K562 (cell line): ENCODE data around the gene MYO1B. TPM values are rescaled to one million over a fixed set of nuclear protein-coding genes. Genes with fewer than 3 reads are reported as not detected.

Experiments
- ATAC-seq: fragments of 200-7000 bp; cut with Tn5 transposase; 3 replicates; pipeline ENCODE4 v1.9.1; 2020; ENCODE audit warnings: moderate library complexity
- BruUV-seq: library from RNA; stranded (reverse); fragments of 400-500 nt; replicated peaks from 2 replicates; lab custom pipeline; 2021; lab: Mats Ljungman, UMichigan
- CTCF ChIA-PET: fragments of 300-600 bp; formaldehyde crosslinking; extraction: SDS; loops from one replicate; lab custom pipeline; 2021; ENCODE audit warnings: low intra/inter-chr PET ratio; lab: Yijun Ruan, JAX
- POLR2A ChIA-PET: fragments of 300-600, 350-650 bp; sonication (Branson Sonifier 250); formaldehyde crosslinking; extraction: SDS; loops from one replicate; lab custom pipeline; 2021; ENCODE audit warnings: antibody characterized with exemption, inconsistent platforms; lab: Yijun Ruan, JAX
- DNase-seq, 4 experiments: peaks; one replicate each; pipeline versions ENCODE4 v3.0.0 to v3.0.0-alpha.2; 2011 to 2018; ENCODE audit warnings: low spot score in 3 of 4, mixed read lengths in 3 of 4; ENCODE audit errors: extremely low read depth in 1 of 4
- FAIRE-seq: peaks from 2 replicates; lab custom pipeline; 2011; peaks lifted over from hg19 to GRCh38; lab: Jason Lieb, UNC
- H2AFZ ChIP-seq: 2 replicates; pipeline ENCODE4 v1.6.0; 2011; ENCODE audit warnings: low read depth, low read length, control low read depth, inconsistent platforms
- H3K27ac ChIP-seq: fragments of 200-600 bp; 3 replicates; pipeline ENCODE4 v1.8.0; 2011; ENCODE audit warnings: low read depth, mild to moderate bottlenecking, control low read depth, inconsistent platforms, low read length, moderate library complexity, mixed read lengths; ENCODE audit errors: extremely low read depth
- H3K27me3 ChIP-seq, 2 experiments: fragments of 300-600 bp in 1 of 2; 2 replicates in 1 of 2; 3 replicates in 1 of 2; pipeline versions ENCODE4 v1.6.0 to v1.8.0; 2011; ENCODE audit warnings: inconsistent platforms in 2 of 2, low read length in 2 of 2, mild to moderate bottlenecking in 1 of 2, mixed read lengths in 1 of 2, moderate library complexity in 1 of 2; ENCODE audit not compliant: control insufficient read depth in 2 of 2, insufficient read depth in 2 of 2
- H3K36me3 ChIP-seq: fragments of 300-600 bp; 3 replicates; pipeline ENCODE4 v1.8.0; 2011; ENCODE audit warnings: mild to moderate bottlenecking, low read length, inconsistent platforms; ENCODE audit not compliant: control insufficient read depth, insufficient read depth
- H3K4me1 ChIP-seq, 2 experiments: fragments of 200-600 bp in 1 of 2; replicated peaks in 1 of 2; 2 replicates in 1 of 2; 3 replicates in 1 of 2; pipeline versions ENCODE4 v1.5.1 to v1.8.0; 2011; ENCODE audit warnings: inconsistent platforms in 2 of 2, low read length in 2 of 2, mild to moderate bottlenecking in 1 of 2, mixed read lengths in 1 of 2, moderate library complexity in 1 of 2; ENCODE audit not compliant: control insufficient read depth in 2 of 2, insufficient read depth in 2 of 2
- H3K4me2 ChIP-seq: 2 replicates; pipeline ENCODE4 v1.6.1; 2011; ENCODE audit warnings: low read length, control low read depth, inconsistent platforms, mixed read lengths; ENCODE audit not compliant: insufficient read depth
- H3K4me3 ChIP-seq: fragments of 200-600 bp; sonication (generic), shearing (Covaris generic); 2 replicates; pipeline ENCODE4 v1.5.1; 2016; ENCODE audit warnings: control low read depth, inconsistent platforms
- H3K79me2 ChIP-seq: fragments of 200-600 bp; 3 replicates; pipeline ENCODE4 v1.8.0; 2011; ENCODE audit warnings: low read length, inconsistent platforms; ENCODE audit not compliant: control insufficient read depth, insufficient read depth
- H3K9ac ChIP-seq, 2 experiments: 2 replicates each; pipeline versions ENCODE4 v1.6.0 to v1.6.1; 2011; ENCODE audit warnings: low read depth in 2 of 2, low read length in 2 of 2, control low read depth in 1 of 2, inconsistent platforms in 1 of 2, mild to moderate bottlenecking in 1 of 2, mixed read lengths in 1 of 2; ENCODE audit not compliant: insufficient read depth in 1 of 2
- H3K9me1 ChIP-seq: one replicate; pipeline ENCODE4 v1.6.0; 2011; ENCODE audit warnings: inconsistent platforms, mild to moderate bottlenecking, low read length, moderate library complexity; ENCODE audit not compliant: control insufficient read depth, insufficient read depth
- H3K9me3 ChIP-seq: replicated peaks from 2 replicates; pipeline ENCODE4 v1.5.1; 2011; ENCODE audit warnings: low read depth, low read length, inconsistent platforms; ENCODE audit not compliant: control insufficient read depth, insufficient read depth
- H4K20me1 ChIP-seq: replicated peaks from 2 replicates; pipeline ENCODE4 v1.6.1; 2011; ENCODE audit warnings: low read length, inconsistent platforms, mixed read lengths; ENCODE audit not compliant: control insufficient read depth, insufficient read depth
- CHCHD3 ChIP-seq: fragments of 250-450 bp; sonication (Bioruptor Pico); IDR thresholded peaks from 2 replicates; pipeline ENCODE4 v2.1.2; 2022; ENCODE audit warnings: mild to moderate bottlenecking
- CTBP1 ChIP-seq: fragments of 450-650 bp; IDR thresholded peaks from 2 replicates; pipeline ENCODE4 v1.6.1; 2016; ENCODE audit warnings: borderline replicate concordance
- ESRRA ChIP-seq: fragments of 450-650 bp; IDR thresholded peaks from 2 replicates; pipeline ENCODE4 v1.6.1; 2014; ENCODE audit warnings: low read depth, mild to moderate bottlenecking, moderate library complexity, borderline replicate concordance
- ETV5 ChIP-seq: sonication (generic); formaldehyde crosslinking; IDR thresholded peaks from 2 replicates; pipeline ENCODE4 v1.4.0; 2020; ENCODE audit warnings: low read depth, mild to moderate bottlenecking, missing genetic modification reagents
- NCOA1 ChIP-seq: fragments of 450-650 bp; IDR thresholded peaks from 2 replicates; pipeline ENCODE4 v1.6.1; 2016; ENCODE audit warnings: low read depth
- SPI1 ChIP-seq: IDR thresholded peaks from 2 replicates; pipeline ENCODE4 v1.6.1; 2011; ENCODE audit warnings: low read depth, low read length, control low read depth, borderline replicate concordance
- WGBS: fragments of 100-300 bp; shearing (Covaris generic); methylation state at CpG from one replicate; pipeline ENCODE4 v1.1.6; 2016; ENCODE audit warnings: low coverage, mixed read lengths; ENCODE audit not compliant: insufficient coverage; ENCODE audit errors: missing lambda C conversion rate; 5-methylcytosine and 5-hydroxymethylcytosine counted together
- in situ Hi-C: fragments of 300-500 bp; cut with MboI; formaldehyde crosslinking; loops from 4 replicates; pipeline ENCODE4 v1.15.0; 2018; ENCODE audit warnings: inconsistent platforms, mixed read lengths
- intact Hi-C: fragments of 100-400 bp; cut with micrococcal nuclease; formaldehyde crosslinking; loops from 2 replicates; pipeline ENCODE4 v1.14.2; 2022
- polyA plus RNA-seq, 8 experiments: library from polyadenylated mRNA; depleted of rRNA in 4 of 8; stranded (reverse) in 5 of 8; unstranded in 3 of 8; fragments of >200 nt; fragmentation: Nextera tagmentation in 2 of 8; fragmentation: Illumina TruSeq in 1 of 8; extraction: Ambion mirVana in 2 of 8; extraction: Trizol in 1 of 8; gene quantifications; 2 replicates each; pipeline versions ENCODE4 v1.2.1 to v1.2.3, GENCODE V29; 2011 to 2014; ENCODE audit warnings: inconsistent platforms in 1 of 8, missing spikeins in 1 of 8
- total RNA-seq, 7 experiments: library from RNA; depleted of rRNA in 6 of 7; stranded (reverse); fragments of >200 nt in 6 of 7; fragmentation: Illumina TruSeq in 2 of 7; extraction: Trizol in 2 of 7; gene quantifications; 2 replicates each; pipeline versions ENCODE4 v1.2.1 to v1.2.3, GENCODE V29; 2011 to 2021; ENCODE audit warnings: low replicate concordance in 1 of 7
- TF ChIP-seq, protein P1 (sequence below): IDR thresholded peaks from 2 replicates; pipeline ENCODE4 v1.6.1; 2014; ENCODE audit warnings: antibody characterized with exemption

MYO1B gene
- total and polyA plus RNA-seq, 9 of the 15 experiments (the other 6 are each of a cell fraction or from before 2014, with no cell fraction given), result 0.04 to 0.33 (median 0.20) TPM; not detected in 5

DNA sequence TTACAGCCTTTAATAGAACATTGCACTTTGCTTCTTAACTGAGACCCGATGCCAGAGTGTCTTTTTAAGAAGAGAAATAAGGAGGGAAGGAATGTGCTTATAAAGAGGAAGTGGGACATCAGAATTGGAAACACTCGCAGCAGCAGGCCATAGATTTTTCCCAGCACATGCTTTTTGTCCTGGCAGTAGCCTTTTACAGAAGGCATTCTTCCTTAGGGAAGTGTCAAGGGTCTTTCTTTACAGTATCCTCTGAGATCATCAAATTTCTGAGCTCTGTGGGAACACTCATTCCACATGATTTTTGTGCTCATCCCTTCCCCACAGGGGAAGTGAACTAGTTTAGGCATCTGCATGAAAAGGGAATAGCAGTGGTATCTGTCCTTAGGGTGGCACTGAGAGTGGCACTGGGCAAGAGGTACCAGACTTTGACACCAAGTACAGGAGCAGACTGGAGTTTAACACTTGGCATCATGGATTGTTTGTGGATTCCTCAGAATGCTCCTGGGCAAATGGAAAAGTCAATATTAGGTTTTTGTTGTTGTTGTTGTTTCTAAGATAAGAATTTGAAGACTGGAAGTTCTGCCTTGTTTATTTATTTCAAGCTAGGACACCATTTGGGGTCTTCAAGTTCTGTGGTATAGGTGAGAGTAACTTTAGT, 4.1 kb downstream of the MYO1B start:
- H3K4me2 ChIP-seq, result no peak overlapping the region
- intact Hi-C loops (no loop called here), in situ Hi-C loops (no loop called here)
- H3K9me1 ChIP-seq, result no peaks in the 10 kb centered on the region
- peaks cover 0 to 12% of the 10 kb centered on the region in 2 experiments; a peak in 1 of 5 replicates for H3K4me1 ChIP-seq
- no peak overlapping the region for H3K4me3 ChIP-seq
- 0% methylated on average over 2 of the region's 2 CpGs for WGBS
- no peaks in the 10 kb centered on the region for H3K27me3 ChIP-seq
- no peaks in the 10 kb centered on the region for H3K9me3 ChIP-seq
- CTCF ChIA-PET, result no interaction called here
- POLR2A ChIA-PET, result no interaction called here
- no peak overlapping the region for H3K9ac ChIP-seq
- H3K36me3 ChIP-seq, result no peaks in the 10 kb centered on the region
- DNase-seq, result no peak
- FAIRE-seq, result no peak
- no peaks in the 10 kb centered on the region for H3K79me2 ChIP-seq
- no peak overlapping the region for H3K27ac ChIP-seq
- no peak for ATAC-seq
- no peaks in the 10 kb centered on the region for H4K20me1 ChIP-seq
- no TSS peak for BruUV-seq
- peak; percentile 35; the same call in 1 of the 2 replicates for TF ChIP-seq SPI1
- TF ChIP-seq, protein P1, sequence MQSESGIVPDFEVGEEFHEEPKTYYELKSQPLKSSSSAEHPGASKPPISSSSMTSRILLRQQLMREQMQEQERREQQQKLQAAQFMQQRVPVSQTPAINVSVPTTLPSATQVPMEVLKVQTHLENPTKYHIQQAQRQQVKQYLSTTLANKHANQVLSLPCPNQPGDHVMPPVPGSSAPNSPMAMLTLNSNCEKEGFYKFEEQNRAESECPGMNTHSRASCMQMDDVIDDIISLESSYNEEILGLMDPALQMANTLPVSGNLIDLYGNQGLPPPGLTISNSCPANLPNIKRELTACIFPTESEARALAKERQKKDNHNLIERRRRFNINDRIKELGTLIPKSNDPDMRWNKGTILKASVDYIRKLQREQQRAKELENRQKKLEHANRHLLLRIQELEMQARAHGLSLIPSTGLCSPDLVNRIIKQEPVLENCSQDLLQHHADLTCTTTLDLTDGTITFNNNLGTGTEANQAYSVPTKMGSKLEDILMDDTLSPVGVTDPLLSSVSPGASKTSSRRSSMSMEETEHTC, result no peak
- H2AFZ ChIP-seq, result no peak overlapping the region

DNA sequence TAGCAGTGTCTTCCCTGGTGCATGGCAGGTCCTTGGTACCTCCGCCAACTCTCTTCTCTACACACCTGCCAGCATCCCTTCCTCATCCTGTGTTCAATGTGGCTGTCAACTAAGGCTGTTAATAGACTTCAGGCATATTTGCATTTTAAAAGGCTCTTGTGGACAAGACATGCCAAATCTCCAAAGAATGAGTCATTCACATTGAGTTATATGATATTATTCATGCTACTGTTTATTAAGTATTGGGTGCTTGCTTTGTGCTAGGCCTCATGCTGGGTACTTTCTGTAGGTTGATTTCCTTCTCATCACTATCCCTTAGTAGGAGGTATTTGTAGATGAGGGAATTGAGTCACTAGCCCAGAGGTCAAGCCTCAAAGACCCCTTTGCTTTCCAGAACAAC, 5.2 kb downstream of the MYO1B start:
- Histone ChIP-seq H4K20me1 (no peaks in the 10 kb centered on the region), H3K27me3 (no peaks in the 10 kb centered on the region), H2AFZ (no peak overlapping the region), H3K79me2 (no peaks in the 10 kb centered on the region), H3K36me3 (no peaks in the 10 kb centered on the region), H3K27ac (no peak overlapping the region), H3K4me1 (peaks cover 0 to 7% of the 10 kb centered on the region in 2 experiments; a peak in 1 of 5 replicates), H3K9ac (no peak overlapping the region), H3K9me1 (no peaks in the 10 kb centered on the region), H3K4me2 (no peak overlapping the region), H3K9me3 (no peaks in the 10 kb centered on the region), H3K4me3 (no peak overlapping the region)
- DNase-seq, result no peak
- no TSS peak for BruUV-seq
- intact Hi-C loops, result no loop called here
- ChIA-PET CTCF (no interaction called here), POLR2A (no interaction called here)
- in situ Hi-C loops, result no loop called here
- 17% methylated on average over 1 of the region's 1 CpG for WGBS
- TF ChIP-seq NCOA1 (no peak), ETV5 (CRISPR knock-in tag) (no peak), CTBP1 (no peak), ESRRA (no peak), CHCHD3 (CRISPR knock-in tag) (no peak)
- FAIRE-seq, result no peak
- ATAC-seq, result no peak
